GM18508 (cell line): ENCODE data around the gene TSPAN10.
"Not testable (repeated sequence)": the region's sequence is repeated elsewhere in the genome, so short reads cannot be mapped to it uniquely, and the experiment has no call there.

ENCODE experiments used
- ATAC-seq: cut with Tn5 transposase; IDR thresholded peaks from one replicate; pipeline ENCODE4 v1.9.1; 2021; ENCODE audit warnings: moderate number of reproducible peaks; ENCODE audit not compliant: insufficient read depth, unreplicated experiment

Gene TSPAN10

DNA sequence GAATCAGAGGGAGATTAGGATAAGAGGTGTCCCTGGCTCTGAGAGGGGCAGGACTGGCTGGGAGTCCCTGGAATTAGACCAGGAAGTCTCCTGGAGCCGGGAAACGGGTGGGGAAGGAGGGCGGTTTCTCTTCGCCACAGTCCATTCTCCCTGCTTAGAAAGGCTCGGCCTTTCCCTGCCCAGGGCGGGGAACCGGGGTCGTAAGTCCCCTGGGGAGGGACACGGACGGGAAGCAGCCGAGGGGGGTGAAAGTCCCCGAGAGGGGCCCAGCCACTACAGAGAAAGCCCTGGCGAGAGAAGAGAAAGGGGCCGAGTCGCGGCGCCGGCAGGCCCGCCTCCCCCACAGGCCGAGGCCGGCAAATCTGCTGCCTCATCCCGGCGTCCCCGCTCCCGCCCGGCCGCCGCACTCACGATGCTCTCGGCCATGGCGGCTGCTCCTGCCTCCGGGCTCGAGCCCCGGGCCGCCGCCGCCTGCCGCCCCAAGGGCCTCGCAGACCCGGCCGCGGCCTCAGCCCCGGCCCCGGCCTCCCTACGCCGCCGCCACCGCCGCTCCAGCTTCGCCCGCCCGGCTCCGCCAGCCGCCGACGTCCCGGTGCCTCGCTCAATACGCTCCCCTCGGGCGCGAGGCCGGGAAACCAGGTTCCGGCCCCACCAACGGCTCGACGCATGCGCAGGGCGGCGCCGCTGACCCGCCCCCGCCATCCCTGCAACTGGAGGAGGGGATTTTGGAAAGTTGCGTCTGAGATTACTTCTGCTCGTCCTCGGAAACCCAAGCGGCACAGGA is at the start of gene TSPAN10, which contains the start of gene NPLOC4:
TSPAN10 (plus strand) TSS at position 692 of the 784 bp plus-strand sequence. CDS start 5,217 bp downstream, outside the sequence.
NPLOC4 (minus strand) TSS at position 608 of the 784 bp plus-strand sequence; CDS start at position 426, 182 bp downstream.
- ATAC-seq = no peak

DNA sequence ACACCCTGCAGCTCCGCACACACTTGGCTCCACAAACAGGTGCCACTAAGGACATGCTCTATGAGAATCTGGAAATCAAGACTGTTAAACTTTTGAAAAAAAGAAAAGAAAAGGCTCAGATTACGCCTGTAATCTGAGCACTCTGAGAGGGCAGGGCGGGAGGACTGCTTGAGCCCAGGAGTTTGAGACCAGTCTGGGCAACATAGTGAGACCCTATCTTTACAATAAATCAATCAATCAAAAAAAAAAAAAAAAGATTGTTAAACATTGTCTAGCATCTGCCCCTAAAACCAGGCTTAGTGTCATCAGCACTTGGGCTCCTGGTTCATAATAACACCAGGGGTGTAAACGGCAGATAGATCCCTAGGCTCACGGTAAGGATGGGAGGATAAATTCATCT is 47.4 kb upstream of the TSPAN10 start:
- ATAC-seq = no peak

DNA sequence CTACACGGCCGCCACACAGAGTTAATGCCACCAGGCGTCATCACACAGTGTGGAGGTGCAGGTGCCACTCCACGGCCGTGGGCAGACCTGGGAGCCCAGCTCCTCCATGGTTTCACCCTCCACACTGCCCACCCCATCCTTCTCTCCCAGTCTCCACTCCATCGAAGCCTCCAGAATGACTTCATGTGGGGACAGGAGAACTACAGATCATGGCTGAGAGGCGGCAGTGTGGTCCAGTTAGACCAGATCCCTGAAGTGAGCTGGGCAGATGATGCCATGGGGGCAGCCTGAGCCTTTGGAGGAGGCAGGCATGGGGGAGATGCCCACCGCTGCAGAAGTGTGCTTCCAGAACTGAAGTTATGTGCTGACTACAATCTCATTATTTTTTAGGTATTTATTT is 46.9 kb upstream of the TSPAN10 start:
- no peak for ATAC-seq

DNA sequence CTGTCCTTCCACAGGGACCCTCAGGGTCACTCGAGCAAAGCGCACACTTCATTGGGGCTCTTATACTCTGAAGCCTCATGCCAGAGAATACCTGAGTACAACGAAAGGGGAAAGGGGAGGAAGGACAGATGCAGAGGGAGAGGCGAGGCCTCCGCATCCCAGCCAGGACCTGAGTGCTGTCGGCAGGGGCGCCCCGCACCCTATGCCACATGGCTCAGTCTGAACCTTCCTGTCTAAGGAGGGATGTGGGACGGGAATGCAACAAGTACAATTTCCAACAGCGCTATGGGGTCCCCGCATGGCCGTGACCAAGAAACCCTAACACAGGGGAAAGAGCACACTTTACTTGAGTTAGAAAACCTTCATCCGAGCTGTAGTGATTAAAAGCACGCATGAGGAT is 45.0 kb upstream of the TSPAN10 start:
- no peak for ATAC-seq

DNA sequence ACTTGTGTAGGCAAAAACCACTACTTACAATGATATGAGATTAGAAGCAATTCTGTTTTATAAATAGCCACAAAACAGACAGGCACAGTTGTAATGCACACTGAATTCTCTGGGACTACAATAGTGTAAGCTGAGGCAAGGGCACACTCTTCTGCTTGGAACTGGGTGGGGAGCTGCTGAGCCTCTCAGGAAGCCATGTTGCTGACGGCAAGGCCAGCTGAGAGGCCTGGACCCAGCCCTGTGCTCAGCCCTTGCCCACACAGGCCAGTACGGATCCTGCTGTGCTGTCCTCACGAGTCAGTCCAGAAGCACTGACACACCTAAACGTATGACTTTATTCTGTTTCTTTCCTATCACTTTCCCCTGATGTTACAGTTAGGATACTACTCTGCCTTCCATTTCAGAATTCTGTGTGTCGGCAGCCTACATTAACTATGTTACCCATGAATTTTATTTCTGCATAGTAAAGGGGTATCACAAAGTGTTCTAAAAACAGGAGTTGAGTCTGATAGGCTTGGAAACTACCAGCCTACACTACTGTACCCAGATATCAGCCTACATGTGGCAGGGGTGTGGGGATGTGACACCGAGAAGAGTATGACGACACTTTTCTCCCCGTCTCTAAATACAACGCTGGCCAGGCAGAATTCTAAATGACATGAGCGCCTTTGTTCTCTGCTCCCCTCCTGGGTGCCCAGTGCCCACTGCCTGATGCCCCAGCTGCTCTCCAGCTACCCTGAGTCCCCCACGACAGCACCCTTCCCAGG is 43.7 kb upstream of the TSPAN10 start:
- ATAC-seq = no peak

DNA sequence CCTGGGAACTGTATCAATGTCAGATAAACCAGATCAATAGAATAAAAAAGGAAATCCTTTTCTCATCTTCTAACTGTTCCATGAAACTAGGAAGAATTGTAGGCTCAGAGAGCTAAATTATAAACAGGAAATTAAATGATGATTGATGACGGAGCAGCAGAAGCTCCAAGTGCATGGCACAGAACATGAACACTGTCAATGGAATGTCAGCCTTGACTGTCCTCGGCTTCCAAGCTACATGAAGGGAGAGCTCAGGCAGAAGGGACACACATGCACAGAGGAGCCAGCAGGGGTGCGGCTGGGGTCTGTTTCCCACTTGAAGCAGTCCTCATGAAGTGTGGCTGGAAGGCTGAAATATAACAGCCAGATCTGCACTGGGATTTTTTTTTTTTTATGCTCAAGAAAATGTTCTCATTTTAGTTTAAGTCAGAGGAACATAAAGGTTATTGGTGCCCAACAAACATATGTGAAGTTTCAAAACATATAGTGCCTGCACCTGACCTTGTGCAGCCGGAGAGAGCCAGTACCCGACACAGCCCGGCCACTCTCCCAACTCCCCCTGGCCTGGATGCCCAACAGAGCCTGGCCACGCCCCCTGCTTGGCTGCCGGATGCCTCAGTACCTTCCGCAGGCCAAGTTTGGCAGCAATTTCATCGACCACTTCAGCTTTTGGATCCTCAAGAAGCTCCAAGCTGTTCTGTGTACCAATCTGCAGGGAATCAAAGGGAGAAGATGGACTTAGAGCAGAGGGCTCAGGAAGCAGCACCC is 37.1 kb upstream of the TSPAN10 start:
- ATAC-seq = no peak

DNA sequence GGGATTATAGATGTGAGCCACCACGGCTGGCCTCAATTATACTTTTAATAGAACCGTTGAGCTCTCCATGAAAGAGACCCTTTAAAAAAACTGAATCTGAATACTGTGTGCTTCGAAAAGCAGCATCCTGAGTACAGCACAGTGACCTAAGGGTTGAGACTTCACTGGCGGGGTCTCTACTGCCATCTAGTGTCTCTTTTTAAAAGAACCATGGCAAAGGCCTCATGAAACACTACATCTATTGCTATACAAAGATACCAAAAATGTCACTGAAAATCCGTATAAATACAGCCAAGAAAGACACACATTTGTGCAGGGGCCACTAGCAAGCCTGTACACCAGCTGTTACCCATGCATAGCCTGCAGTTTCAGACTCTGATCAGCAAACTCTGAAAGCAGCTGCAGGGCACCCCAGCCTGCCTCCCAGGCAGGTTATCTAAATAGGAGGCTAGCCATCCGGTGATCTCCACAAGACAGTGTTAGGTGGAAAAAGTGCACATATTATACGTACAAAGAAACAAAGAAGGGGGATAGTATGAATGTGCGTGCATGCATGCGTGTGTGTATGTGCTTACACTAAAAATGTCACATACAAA is 35.4 kb upstream of the TSPAN10 start:
- ATAC-seq = no peak

DNA sequence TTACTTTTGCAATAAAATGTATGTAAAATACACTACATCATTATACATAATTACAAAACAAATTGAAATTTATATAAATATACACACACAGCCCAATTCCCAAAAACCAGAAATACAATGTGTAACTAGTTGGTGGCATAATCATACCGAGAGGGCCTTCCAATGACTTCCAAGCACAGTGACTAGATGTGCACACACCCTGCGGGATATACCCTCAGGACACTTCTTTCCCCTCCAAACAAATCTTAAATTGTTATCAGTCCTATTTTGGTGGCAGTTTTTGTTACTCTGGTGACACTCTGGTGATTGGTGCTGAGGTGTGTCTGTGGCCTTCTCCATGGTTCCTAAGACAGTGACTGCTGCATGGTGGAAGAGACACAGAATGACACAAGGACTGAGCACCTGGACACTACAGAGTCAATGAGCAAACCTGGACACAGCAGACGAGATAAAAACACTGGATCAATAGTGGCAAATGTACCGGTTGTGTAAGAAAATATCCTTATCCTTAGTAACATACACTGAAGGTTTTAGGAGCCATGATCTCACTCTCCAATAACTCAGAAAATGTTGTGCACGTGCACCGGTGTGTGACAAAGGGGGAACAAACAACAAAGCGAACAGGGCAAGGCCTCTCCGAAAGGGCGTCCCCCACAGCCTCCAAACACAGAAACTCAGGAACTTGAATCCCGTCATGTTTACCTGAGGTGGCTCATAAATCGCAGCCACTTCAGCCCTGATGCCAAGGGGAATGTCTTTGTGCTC is 33.0 kb upstream of the TSPAN10 start:
- no peak for ATAC-seq

DNA sequence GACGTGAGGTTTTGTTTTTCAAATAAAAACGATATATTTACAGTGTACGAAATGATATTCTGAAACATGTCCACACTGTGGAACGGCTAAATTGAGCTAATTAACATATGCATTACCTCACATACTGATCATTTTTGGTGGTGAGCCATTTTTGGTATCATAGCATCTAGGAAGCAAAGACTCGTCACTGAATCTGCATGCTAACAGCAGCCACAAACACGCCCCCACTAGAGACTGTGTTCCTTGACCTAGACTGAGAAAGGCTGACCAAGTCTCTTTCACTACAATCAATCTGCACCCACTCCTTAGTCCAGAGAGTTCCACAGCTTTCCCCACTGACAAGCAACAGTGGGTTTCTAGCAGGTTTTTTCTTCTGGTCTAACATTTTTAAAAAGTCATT is 29.6 kb upstream of the TSPAN10 start:
- no peak for ATAC-seq

DNA sequence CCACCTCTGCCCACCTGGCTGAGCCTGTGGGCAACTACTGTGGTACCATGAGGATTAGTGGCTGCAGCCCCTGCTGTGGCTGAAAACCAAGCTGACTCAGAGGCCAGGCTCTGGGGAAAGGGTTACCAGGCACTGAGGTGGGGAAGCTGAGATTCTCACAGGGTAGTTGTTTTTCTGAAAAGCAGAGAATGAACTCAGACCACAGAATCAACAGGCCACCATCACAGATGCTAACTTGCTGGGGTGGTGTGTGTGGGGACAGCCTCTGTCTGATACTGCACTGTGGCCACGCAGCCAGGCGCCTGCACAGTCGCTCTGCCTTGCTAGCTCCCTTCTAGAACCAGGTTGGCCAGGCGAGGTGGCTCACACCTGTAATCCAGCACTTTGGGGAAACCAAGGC is 28.9 kb upstream of the TSPAN10 start:
- no peak for ATAC-seq

DNA sequence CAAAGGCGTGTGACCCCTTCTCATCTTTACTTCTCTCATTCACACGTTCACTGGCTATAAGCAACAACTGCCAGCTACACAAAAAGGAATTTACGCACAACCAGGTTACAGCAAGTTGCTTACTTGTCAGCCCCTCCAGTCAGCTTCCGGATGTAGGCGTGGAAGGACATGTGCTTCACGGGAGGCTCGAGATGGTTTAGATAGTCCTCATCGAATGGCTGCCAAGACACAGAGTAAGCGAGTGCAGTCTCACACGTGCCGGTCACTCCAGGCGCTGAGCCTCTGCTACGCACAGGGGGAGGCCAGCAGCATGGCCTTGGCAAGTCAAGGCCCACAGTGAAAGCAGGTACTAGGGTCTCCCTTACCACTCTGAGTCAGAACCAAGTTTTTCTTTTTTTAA is 28.4 kb upstream of the TSPAN10 start:
- no peak for ATAC-seq

DNA sequence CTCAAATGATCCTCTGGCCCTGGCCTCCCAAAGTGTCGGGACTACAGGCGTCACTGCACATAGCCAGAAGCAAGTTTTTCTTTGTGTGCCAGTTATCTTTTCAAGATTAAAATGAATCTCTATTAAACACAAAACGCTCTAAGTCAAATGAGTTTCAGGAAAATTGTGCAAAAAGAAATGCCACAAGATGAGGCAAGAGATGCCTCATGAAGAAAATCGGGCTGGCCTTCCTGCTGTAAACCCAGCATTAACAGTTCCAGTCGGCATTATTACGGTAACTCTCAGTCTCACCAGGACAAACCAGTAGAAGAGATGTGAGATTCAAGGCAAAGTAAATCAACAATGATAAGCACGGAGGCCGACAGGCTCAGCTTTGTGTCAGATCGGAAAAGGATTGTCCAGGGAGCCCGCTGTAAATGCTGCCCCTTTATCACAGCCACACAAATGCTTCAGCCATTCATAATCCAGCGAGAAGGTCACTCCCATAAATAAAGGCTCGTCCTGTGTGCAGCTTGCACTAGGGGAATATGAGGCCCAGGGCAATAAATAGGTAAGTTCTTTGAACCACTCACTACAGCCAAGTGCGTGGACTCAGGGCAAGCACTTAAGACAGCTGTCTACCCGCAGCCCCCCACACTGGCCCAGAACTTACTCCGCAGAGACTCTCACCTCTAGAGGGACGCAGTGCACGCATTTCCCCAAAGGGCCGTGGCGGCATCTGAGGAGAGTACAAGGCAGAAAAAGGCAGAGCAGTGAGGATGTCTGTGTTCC is 27.3 kb upstream of the TSPAN10 start:
- ATAC-seq = no peak

DNA sequence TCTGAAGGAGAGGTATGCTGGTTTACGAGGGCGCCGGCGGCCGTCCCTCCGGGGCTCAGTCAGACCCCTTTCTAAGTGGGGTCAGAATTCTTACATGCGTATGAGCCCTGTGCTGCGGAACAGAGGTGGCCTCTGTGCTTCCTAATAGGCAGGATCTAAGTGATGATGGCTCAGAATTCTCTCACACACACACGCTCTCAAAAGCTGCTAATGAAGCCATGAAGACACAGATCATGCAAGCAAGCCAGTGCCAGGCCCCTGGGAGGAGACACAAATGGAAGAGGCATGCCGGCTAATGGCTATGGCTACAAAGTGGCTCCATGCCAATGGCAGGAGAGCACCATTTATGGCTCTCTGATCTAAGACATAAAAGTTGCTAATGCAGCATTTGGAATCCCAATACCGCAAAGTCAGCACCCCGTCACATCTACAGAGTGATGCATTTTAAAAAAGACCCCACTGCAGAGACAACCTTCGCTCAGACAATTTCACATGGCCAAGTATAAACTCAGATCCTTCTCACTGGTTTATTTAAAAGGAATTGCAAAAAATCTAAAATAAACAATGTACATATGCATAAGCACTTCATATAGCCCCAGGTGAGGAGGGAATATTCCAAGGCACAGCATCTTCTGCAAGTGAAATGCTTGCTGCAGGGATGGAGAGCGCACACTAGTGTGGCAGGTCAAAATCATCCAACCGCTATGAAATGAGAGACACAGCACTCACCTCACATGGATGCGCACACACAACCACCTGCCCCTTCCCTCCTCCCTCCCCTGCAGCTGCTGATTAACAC is 24.6 kb upstream of the TSPAN10 start:
- ATAC-seq = no peak

DNA sequence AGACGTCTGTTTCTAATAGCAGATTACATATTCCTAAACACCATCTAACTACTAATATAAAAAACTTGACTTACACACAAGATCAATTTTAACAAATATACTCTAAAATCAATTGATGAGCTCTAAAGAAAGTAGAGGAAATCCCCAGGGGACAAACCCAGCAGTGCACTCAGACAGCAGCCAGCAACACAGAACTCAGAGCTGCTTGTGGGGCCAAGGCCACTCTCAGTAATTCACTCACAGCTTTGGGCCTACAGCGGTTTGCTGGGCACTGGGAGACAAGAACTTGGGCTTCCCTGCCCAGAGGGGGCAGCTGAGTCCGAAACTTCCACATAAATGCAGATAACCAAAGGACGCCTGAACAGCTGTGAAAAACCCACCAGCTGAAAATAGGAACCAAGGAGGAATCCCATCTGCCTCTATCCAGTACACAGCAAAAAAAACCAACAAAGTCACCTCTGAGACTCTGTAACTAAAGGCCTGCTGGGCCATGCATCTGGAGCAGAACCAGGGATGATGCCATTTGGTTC is 21.5 kb upstream of the TSPAN10 start:
- no peak for ATAC-seq

DNA sequence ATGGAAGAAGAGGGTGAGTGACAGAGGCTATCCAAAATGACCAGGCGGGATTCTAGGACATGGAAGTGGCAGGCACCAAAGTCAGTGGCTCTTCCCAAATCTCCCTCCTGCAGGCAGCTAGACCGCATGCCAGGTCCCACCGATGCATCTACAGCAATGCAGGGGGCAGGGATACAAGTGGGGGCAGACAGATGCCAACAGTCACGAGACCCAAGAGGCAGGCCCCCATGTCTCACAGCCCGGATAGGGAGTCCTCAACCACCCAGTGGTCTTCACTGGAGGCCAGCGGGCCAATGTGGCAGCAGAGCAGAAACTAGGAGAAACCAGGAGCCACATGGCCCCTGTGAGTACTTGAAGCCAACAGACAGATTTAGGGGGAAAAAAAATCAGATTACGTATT is 20.1 kb upstream of the TSPAN10 start:
- no peak for ATAC-seq

DNA sequence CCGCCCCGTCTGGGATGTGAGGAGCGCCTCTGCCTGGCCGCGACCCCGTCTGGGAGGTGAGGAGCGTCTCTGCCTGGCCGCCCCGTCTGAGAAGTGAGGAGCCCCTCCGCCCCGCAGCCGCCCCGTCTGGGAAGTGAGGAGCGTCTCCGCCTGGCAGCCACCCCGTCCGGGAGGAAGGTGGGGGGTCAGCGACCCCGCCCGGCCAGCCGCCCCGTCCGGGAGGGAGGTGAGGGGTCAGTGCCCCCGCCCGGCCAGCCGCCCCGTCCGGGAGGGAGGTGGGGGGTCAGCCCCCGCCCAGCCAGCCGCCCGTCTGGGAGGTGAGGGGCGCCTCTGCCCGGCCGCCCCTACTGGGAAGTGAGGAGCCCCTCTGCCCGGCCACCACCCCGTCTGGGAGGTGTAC is 18.7 kb upstream of the TSPAN10 start:
- not testable (repeated sequence) for ATAC-seq

DNA sequence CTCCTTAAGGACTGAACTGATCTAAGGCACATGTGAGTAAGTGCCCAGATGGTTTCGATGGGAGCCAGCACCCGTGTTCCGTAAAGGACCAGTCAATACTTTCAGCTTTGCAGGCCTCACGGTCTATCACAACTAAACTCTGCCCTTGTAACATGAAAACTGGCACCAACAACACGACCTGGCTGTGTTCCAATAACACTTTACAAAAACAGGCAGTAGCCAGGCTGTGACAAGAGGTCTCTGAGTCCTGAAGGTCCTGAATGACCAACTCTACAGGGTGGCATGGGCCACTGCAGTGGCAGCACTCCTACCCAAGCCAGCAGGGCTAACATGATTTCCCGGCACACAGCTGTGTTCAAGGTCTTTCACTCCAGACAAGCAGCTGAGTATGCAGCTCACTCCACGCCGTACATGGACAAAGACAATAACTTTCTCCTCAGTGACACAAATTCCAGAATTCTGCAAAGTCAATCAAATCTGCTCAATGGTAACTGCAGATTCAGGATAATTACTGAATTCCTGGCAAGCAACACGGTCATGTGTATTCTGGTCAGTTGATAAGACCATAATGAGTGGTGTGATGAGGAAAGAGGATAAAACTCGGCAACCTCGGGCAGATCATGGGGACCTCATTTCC is 15.4 kb upstream of the TSPAN10 start:
- no peak for ATAC-seq

DNA sequence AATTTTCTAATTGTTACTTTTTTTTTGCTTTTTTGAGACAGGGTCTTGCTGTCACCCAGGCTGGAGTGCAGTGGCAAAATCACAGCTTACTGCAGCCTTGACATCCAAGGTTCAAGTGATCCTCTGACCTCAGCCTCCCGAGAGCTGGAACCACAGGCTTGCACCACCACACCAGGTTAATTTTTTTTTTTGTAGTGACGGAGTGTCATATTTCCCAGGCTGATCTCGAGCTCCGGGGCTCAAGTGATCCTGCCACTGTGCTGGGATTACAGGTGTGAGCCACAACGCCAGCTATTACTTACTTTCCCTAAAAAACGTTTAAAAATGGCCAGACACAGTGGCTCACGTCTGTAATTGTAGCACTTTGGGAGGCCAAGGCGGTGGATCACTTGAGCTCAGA is 6.7 kb upstream of the TSPAN10 start:
- no peak for ATAC-seq
